ENCODE data around the gene FLOT1. TPM values are rescaled to one million over a fixed set of nuclear protein-coding genes. Genes with fewer than 3 reads are reported as not detected.

Gene FLOT1
- total and polyA plus RNA-seq, 2 of the 4 experiments (the other 2 are of a cell fraction), result 96.2 to 162 TPM

- 7% methylated on average over 2 of the region's 13 CpGs; no CpG with 5 or more reads in 1 of the 2 experiments for WGBS, 2 experiments (ENCODE audit: extremely low coverage in 2 of 2, insufficient read length in 1 of 2)
- in situ Hi-C loops (cut with MboI; ENCODE audit: low sequenced_read_pairs) (loop anchor here (5.0 kb wide), 3 partner anchors 40 to 335 kb away; no protein-coding TSS in a partner anchor), dilution Hi-C loops (cut with HindIII; ENCODE audit: low sequenced_read_pairs, unreplicated experiment) (no loop called here), intact Hi-C loops (cut with micrococcal nuclease) (loop anchor here (1.0 to 5.0 kb wide), 4 partner anchors 39 to 345 kb away; no protein-coding TSS in a partner anchor)
- Histone ChIP-seq H2AFZ (replicated peaks; ENCODE audit: low read length, poor library complexity) (peak overlapping the region; percentile 76), H3K23ac (ENCODE audit: low read depth, low read length) (peak overlapping the region; percentile 99), H3K9me3 (ENCODE audit: control insufficient read depth, insufficient read depth, low read length) (no peaks in the 10 kb centered on the region), H2BK15ac (ENCODE audit: low read depth, low read length) (peak overlapping the region; percentile 79; the same call in 2 of the 3 replicates), H3K4me2 (ENCODE audit: low read depth, low read length) (peak overlapping the region; percentile 92), H3K4ac (ENCODE audit: low read depth, low read length) (peak overlapping the region; percentile 100), H4K5ac (ENCODE audit: low read depth, low read length) (peak overlapping the region; percentile 79), H3K79me1 (ENCODE audit: low read depth in 1 of 2, low read length in 2 of 2) (peaks cover 37 to 71% of the 10 kb centered on the region in 2 experiments), H3K27ac (ENCODE audit: insufficient read depth, low read length) (peak overlapping the region; percentile 97), H2AK5ac (ENCODE audit: low read depth, low read length) (peak overlapping the region; percentile 98), H2BK20ac (ENCODE audit: low read depth, low read length) (peak overlapping the region; percentile 78), H3K18ac (ENCODE audit: low read depth, low read length) (peak overlapping the region; percentile 96), H3K9me1 (ENCODE audit: insufficient read depth, low read length) (peaks cover 13% of the 10 kb centered on the region), H4K20me1 (ENCODE audit: insufficient read depth, low read length) (peaks cover 21% of the 10 kb centered on the region), H3K36me3 (ENCODE audit: control insufficient read depth, insufficient read depth, low read length) (peaks cover 48% of the 10 kb centered on the region), H3K9ac (ENCODE audit: low read depth, low read length) (peak overlapping the region; percentile 97), H2BK5ac (ENCODE audit: low read depth, low read length, poor library complexity, severe bottlenecking) (peak overlapping the region; percentile 80), H3K4me3 (ENCODE audit: insufficient read depth, low read depth, low read length) (peak overlapping the region; percentile 96), H2BK120ac (ENCODE audit: low read depth, low read length) (peak overlapping the region; percentile 92), H2AK9ac (replicated peaks; ENCODE audit: low read depth, low read length, poor library complexity) (peak overlapping the region; percentile 99), H4K91ac (ENCODE audit: insufficient read depth, low read depth, low read length) (peak overlapping the region; percentile 98), H3K4me1 (ENCODE audit: control insufficient read depth, insufficient read depth, low read length) (peaks cover 15% of the 10 kb centered on the region), H3K56ac (ENCODE audit: extremely low read depth, insufficient read depth, low read length) (peak overlapping the region; percentile 98), H3K14ac (replicated peaks; ENCODE audit: low read depth, low read length) (peak overlapping the region; percentile 100), H3K27me3 (ENCODE audit: control insufficient read depth, insufficient read depth, low read length) (no peaks in the 10 kb centered on the region), H4K8ac (ENCODE audit: low read depth in 2 of 2, low read length in 2 of 2) (peak overlapping the region; percentile 92 to 98)
- no peak for DNase-seq
- POLR2A ChIA-PET (ENCODE audit: unreplicated experiment), result interaction anchor here (0.5 to 3.2 kb wide), 6 partner anchors 10 to 147 kb away, joined by 3 to 19 read pairs (median 4); no protein-coding TSS in a partner anchor
- TF ChIP-seq POLR2A (IDR thresholded peaks at IDR 0.05; ENCODE audit: low read depth, low read length) (peak; percentile 90), CHD1 (IDR thresholded peaks at IDR 0.05; ENCODE audit: low read depth, low read length) (peak; percentile 25; the same call in 1 of the 2 replicates), SMC3 (IDR thresholded peaks at IDR 0.05; ENCODE audit: low read depth, low read length) (no peak), MAZ (IDR thresholded peaks at IDR 0.05; ENCODE audit: borderline replicate concordance, low read depth, low read length) (peak; percentile 63; the same call in 1 of the 2 replicates)
- peak; percentile 25; the same call in 1 of the 2 replicates for ATAC-seq (ENCODE audit: low read depth)
- BruUV-seq (replicated peaks), result no TSS peak
- CTCF ChIA-PET, result no interaction called here
Measured at GRCh38 chr6:30741789-30742315, 635 bp downstream of the FLOT1 start.
